ENCODE results near the gene CTNNA1. TPM values are rescaled to one million over a fixed set of nuclear protein-coding genes. Genes with fewer than 3 reads are reported as not detected.
A peak's percentile ranks its signal among the peaks of the same experiment; 100 is the strongest.

The CTNNA1 gene
- total and polyA plus RNA-seq, 9 of the 15 experiments (the other 6 are each of a cell fraction or from before 2014, with no cell fraction given): 29.6 to 117 (median 89.1) TPM

DNA sequence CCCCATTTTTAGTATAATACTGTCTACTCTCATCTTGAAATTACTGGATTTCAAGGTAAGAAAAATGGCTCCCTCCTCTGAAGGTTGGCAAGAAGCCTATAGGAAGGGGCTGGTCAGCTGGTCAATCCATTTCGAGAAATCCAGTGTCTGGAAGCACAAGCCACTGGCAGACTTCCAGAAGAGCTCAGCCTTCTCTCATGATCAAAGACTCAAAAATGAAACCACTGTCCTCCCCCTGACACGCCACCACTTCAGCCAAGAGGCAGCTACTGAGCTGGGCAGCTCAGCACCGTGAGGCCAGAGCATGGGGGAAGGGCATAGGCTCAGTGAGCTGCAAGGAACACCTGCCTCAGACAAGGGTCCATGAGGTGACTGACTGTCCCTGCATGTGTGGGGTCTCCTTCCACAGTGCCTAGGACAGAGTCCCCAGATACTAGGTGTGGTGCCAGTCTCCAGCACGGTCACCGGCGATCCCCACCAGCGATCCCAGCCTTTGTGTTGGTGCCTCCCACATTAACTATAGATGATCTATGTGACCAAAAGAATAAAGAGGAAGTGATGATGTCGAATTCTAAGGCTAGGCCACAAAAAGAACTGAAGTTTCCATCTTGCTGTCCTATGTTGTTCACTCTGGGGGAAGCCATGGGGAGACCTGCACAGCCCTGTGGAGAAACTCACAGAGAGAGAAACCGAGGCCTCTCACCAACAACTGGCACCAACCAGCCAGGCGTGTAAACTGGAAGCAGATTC, 222.0 kb downstream of the CTNNA1 start (continued):
- peak; percentile 48; the same call in 1 of the 2 replicates for TF ChIP-seq CREB3 (tag; conservative IDR thresholded peaks at IDR 0.05; ENCODE audit: low read depth)
- no peak for TF ChIP-seq MCM5 (IDR thresholded peaks at IDR 0.05; ENCODE audit: low read depth)
- no peak for TF ChIP-seq KLF10 (CRISPR knock-in tag; IDR thresholded peaks at IDR 0.05)
- no peak for TF ChIP-seq MYNN (IDR thresholded peaks at IDR 0.05)
- no peak for TF ChIP-seq MYNN (CRISPR knock-in tag; IDR thresholded peaks at IDR 0.05)
- no peak for TF ChIP-seq RUNX1 (IDR thresholded peaks at IDR 0.05; ENCODE audit: low read depth)
- no peak for TF ChIP-seq PBX2 (CRISPR knock-in tag; IDR thresholded peaks at IDR 0.05; ENCODE audit: low read depth)
- TF ChIP-seq PBX2 (tag; conservative IDR thresholded peaks at IDR 0.05; ENCODE audit: low read depth): 0 out of 2 replicates have a peak, but pooled peaks have one; percentile 12
- TF ChIP-seq, protein P1, sequence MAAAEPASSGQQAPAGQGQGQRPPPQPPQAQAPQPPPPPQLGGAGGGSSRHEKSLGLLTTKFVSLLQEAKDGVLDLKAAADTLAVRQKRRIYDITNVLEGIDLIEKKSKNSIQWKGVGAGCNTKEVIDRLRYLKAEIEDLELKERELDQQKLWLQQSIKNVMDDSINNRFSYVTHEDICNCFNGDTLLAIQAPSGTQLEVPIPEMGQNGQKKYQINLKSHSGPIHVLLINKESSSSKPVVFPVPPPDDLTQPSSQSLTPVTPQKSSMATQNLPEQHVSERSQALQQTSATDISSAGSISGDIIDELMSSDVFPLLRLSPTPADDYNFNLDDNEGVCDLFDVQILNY (CRISPR knock-in tag; IDR thresholded peaks at IDR 0.05): no peak
- no peak for TF ChIP-seq JUND (IDR thresholded peaks at IDR 0.05; ENCODE audit: borderline replicate concordance, low read depth, low read length)
- TF ChIP-seq JUND (tag; IDR thresholded peaks at IDR 0.05; ENCODE audit: borderline replicate concordance, low read depth, low read length): peak; percentile 44; the same call in 1 of the 3 replicates
- no peak for TF ChIP-seq CBX1 (IDR thresholded peaks at IDR 0.05; ENCODE audit: low read depth)
- TF ChIP-seq RNF2 (IDR thresholded peaks at IDR 0.05): no peak

Measured in K562 (cell line).